Testis (tissue), 2 donors: Measurements from ENCODE around the gene DCUN1D5.

ENCODE experiments used
- CTCF ChIP-seq, 3 experiments: fragments of 450-650 bp in 2 of 3; fragments of 200-600 bp in 1 of 3; sonication (generic) in 1 of 3; IDR thresholded peaks; one replicate each; pipeline ENCODE4 v1.5.1; 2016 to 2019; ENCODE audit warnings: antibody characterized with exemption in 3 of 3, mild to moderate bottlenecking in 2 of 3, moderate library complexity in 1 of 3
- POLR2A ChIP-seq: fragments of 450-650 bp; IDR thresholded peaks from one replicate; pipeline ENCODE4 v1.6.1; 2017; ENCODE audit warnings: antibody characterized with exemption, mild to moderate bottlenecking, moderate library complexity

- TF ChIP-seq CTCF (IDR thresholded peaks at IDR 0.05) (no peak), POLR2A (no peak)
These were observed 12.1 kb downstream of the DCUN1D5 start for GRCh38 chr11:103079833-103080232.
